HEK293 (cell line): Measurements from ENCODE around the gene GMDS.

Source experiments
- IKZF3 ChIP-seq: fragments of 450-650 bp; IDR thresholded peaks from 2 replicates; pipeline ENCODE4 v1.5.0; 2018; ENCODE audit warnings: missing biosample characterization, mild to moderate bottlenecking, missing genetic modification characterization, moderate library complexity
- KLF8 ChIP-seq: fragments of 450-650 bp; formaldehyde crosslinking; IDR thresholded peaks from 2 replicates; pipeline ENCODE4 v1.5.1; 2016; ENCODE audit warnings: missing biosample characterization, missing genetic modification characterization
- KLF9 ChIP-seq: fragments of 450-650 bp; formaldehyde crosslinking; IDR thresholded peaks from 2 replicates; pipeline ENCODE4 v1.5.1; 2016; ENCODE audit warnings: missing biosample characterization, missing genetic modification characterization, low read depth
- SALL2 ChIP-seq: fragments of 450-650 bp; formaldehyde crosslinking; IDR thresholded peaks from 2 replicates; pipeline ENCODE4 v1.5.0; 2017; ENCODE audit warnings: missing biosample characterization, mild to moderate bottlenecking, missing genetic modification characterization, borderline replicate concordance
- SCRT2 ChIP-seq: fragments of 450-650 bp; formaldehyde crosslinking; IDR thresholded peaks from 2 replicates; pipeline ENCODE4 v1.5.1; 2016; ENCODE audit warnings: missing biosample characterization, missing genetic modification characterization
- ZBTB21 ChIP-seq: fragments of 450-650 bp; formaldehyde crosslinking; IDR thresholded peaks from 2 replicates; pipeline ENCODE4 v1.5.1; 2017; ENCODE audit warnings: missing biosample characterization, missing genetic modification characterization
- ZNF114 ChIP-seq: fragments of 450-650 bp; formaldehyde crosslinking; IDR thresholded peaks from 2 replicates; pipeline ENCODE4 v1.5.0; 2017; ENCODE audit warnings: missing biosample characterization, missing genetic modification characterization
- ZNF16 ChIP-seq: fragments of 450-650 bp; formaldehyde crosslinking; IDR thresholded peaks from 2 replicates; pipeline ENCODE4 v1.5.1; 2016; ENCODE audit warnings: low read depth, missing biosample characterization, missing genetic modification characterization
- ZNF24 ChIP-seq: fragments of 450-650 bp; formaldehyde crosslinking; IDR thresholded peaks from 2 replicates; pipeline ENCODE4 v1.5.1; 2016; ENCODE audit warnings: missing biosample characterization, missing genetic modification characterization
- ZNF324 ChIP-seq: fragments of 450-650 bp; formaldehyde crosslinking; IDR thresholded peaks from 2 replicates; pipeline ENCODE4 v1.5.1; 2016; ENCODE audit warnings: missing biosample characterization, missing genetic modification characterization
- ZNF341 ChIP-seq: fragments of 450-650 bp; formaldehyde crosslinking; IDR thresholded peaks from 2 replicates; pipeline ENCODE4; 2016; ENCODE audit warnings: low read depth, missing biosample characterization, missing genetic modification characterization
- ZNF394 ChIP-seq: fragments of 450-650 bp; formaldehyde crosslinking; IDR thresholded peaks from 2 replicates; pipeline ENCODE4 v1.5.1; 2016; ENCODE audit warnings: missing biosample characterization, missing genetic modification characterization, mild to moderate bottlenecking, moderate library complexity, borderline replicate concordance
- ZNF433 ChIP-seq: fragments of 450-650 bp; formaldehyde crosslinking; IDR thresholded peaks from 2 replicates; pipeline ENCODE4 v1.5.1; 2016; ENCODE audit warnings: missing biosample characterization, missing genetic modification characterization, low read depth
- ZNF544 ChIP-seq: fragments of 450-650 bp; formaldehyde crosslinking; IDR thresholded peaks from 2 replicates; pipeline ENCODE4 v1.5.0; 2017; ENCODE audit warnings: missing biosample characterization, missing genetic modification characterization
- ZNF561 ChIP-seq: fragments of 450-650 bp; IDR thresholded peaks from 2 replicates; pipeline ENCODE4 v1.5.1; 2018; ENCODE audit warnings: missing biosample characterization, missing genetic modification characterization, borderline replicate concordance
- ZNF600 ChIP-seq: fragments of 450-650 bp; formaldehyde crosslinking; IDR thresholded peaks from 2 replicates; pipeline ENCODE4 v1.5.1; 2016; ENCODE audit warnings: missing biosample characterization, missing genetic modification characterization
- ZNF610 ChIP-seq: fragments of 450-650 bp; formaldehyde crosslinking; IDR thresholded peaks from 2 replicates; pipeline ENCODE4 v1.5.1; 2016; ENCODE audit warnings: missing biosample characterization, missing genetic modification characterization, borderline replicate concordance
- ZNF76 ChIP-seq: fragments of 450-650 bp; formaldehyde crosslinking; IDR thresholded peaks from 2 replicates; pipeline ENCODE4; 2016; ENCODE audit warnings: low read depth, missing biosample characterization, missing genetic modification characterization, borderline replicate concordance
- ZSCAN30 ChIP-seq: fragments of 450-650 bp; IDR thresholded peaks from 2 replicates; pipeline ENCODE4 v1.5.1; 2018; ENCODE audit warnings: missing biosample characterization, mild to moderate bottlenecking, missing genetic modification characterization, moderate library complexity
- TF ChIP-seq, protein P1 (sequence below): fragments of 450-650 bp; formaldehyde crosslinking; IDR thresholded peaks from 2 replicates; pipeline ENCODE4 v1.5.1; 2016; ENCODE audit warnings: missing biosample characterization, missing genetic modification characterization
- TF ChIP-seq, protein P2 (sequence below): fragments of 450-650 bp; formaldehyde crosslinking; IDR thresholded peaks from 2 replicates; pipeline ENCODE4 v1.5.1; 2016; ENCODE audit warnings: missing biosample characterization, missing genetic modification characterization
- TF ChIP-seq, protein P3 (sequence below): fragments of 450-650 bp; formaldehyde crosslinking; IDR thresholded peaks from 2 replicates; pipeline ENCODE4 v1.5.1; 2016; ENCODE audit warnings: missing biosample characterization, missing genetic modification characterization
- TF ChIP-seq, protein P4 (sequence below): fragments of 450-650 bp; formaldehyde crosslinking; IDR thresholded peaks from 2 replicates; pipeline ENCODE4 v1.5.1; 2016; ENCODE audit warnings: missing biosample characterization, missing genetic modification characterization
- TF ChIP-seq, protein P5 (sequence below): fragments of 450-650 bp; formaldehyde crosslinking; IDR thresholded peaks from 2 replicates; pipeline ENCODE4 v1.5.1; 2016; ENCODE audit warnings: missing biosample characterization, missing genetic modification characterization
- TF ChIP-seq, protein P6 (sequence below): fragments of 450-650 bp; formaldehyde crosslinking; IDR thresholded peaks from 2 replicates; pipeline ENCODE4 v1.5.1; 2016; ENCODE audit warnings: missing biosample characterization, missing genetic modification characterization, borderline replicate concordance
- TF ChIP-seq, protein P7 (sequence below): fragments of 450-650 bp; formaldehyde crosslinking; IDR thresholded peaks from 2 replicates; pipeline ENCODE4 v1.5.1; 2016; ENCODE audit warnings: missing biosample characterization, missing genetic modification characterization

Gene GMDS

DNA sequence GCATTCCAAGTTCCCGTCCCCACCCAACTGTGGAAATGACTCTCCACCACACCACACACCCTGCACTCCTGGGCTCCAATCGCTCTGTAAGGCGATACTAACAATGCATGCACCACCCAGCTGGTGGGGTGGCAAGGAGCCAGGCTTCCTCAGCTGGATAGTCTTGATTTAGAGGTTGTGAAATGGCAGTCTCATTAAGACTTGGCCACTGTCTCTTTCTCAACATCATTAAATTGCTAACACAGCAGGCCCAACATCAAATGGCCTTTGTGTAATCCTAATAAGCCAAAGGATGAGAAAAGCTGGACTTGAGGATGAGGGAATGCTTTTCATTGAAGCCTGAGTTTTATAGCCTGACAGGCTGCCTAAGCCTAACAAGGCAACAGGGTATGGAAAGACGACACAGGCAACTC is 223.7 kb downstream of the GMDS start (continued):
- TF ChIP-seq, protein P1, sequence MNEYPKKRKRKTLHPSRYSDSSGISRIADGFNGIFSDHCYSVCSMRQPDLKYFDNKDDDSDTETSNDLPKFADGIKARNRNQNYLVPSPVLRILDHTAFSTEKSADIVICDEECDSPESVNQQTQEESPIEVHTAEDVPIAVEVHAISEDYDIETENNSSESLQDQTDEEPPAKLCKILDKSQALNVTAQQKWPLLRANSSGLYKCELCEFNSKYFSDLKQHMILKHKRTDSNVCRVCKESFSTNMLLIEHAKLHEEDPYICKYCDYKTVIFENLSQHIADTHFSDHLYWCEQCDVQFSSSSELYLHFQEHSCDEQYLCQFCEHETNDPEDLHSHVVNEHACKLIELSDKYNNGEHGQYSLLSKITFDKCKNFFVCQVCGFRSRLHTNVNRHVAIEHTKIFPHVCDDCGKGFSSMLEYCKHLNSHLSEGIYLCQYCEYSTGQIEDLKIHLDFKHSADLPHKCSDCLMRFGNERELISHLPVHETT (tag by site-specific recombination): peak; percentile 95
- TF ChIP-seq, protein P2, sequence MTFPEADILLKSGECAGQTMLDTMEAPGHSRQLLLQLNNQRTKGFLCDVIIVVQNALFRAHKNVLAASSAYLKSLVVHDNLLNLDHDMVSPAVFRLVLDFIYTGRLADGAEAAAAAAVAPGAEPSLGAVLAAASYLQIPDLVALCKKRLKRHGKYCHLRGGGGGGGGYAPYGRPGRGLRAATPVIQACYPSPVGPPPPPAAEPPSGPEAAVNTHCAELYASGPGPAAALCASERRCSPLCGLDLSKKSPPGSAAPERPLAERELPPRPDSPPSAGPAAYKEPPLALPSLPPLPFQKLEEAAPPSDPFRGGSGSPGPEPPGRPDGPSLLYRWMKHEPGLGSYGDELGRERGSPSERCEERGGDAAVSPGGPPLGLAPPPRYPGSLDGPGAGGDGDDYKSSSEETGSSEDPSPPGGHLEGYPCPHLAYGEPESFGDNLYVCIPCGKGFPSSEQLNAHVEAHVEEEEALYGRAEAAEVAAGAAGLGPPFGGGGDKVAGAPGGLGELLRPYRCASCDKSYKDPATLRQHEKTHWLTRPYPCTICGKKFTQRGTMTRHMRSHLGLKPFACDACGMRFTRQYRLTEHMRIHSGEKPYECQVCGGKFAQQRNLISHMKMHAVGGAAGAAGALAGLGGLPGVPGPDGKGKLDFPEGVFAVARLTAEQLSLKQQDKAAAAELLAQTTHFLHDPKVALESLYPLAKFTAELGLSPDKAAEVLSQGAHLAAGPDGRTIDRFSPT (tag by site-specific recombination): no peak
- TF ChIP-seq ZNF341 (tag by site-specific recombination): peak; percentile 79
- TF ChIP-seq ZNF433: 0 out of 2 replicates have a peak, but pooled peaks have one; percentile 24
- TF ChIP-seq ZSCAN30 (tag by site-specific recombination): peak; percentile 92
- TF ChIP-seq, protein P3, sequence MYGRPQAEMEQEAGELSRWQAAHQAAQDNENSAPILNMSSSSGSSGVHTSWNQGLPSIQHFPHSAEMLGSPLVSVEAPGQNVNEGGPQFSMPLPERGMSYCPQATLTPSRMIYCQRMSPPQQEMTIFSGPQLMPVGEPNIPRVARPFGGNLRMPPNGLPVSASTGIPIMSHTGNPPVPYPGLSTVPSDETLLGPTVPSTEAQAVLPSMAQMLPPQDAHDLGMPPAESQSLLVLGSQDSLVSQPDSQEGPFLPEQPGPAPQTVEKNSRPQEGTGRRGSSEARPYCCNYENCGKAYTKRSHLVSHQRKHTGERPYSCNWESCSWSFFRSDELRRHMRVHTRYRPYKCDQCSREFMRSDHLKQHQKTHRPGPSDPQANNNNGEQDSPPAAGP (tag by site-specific recombination): 0 out of 2 replicates have a peak, but pooled peaks have one; percentile 63
- TF ChIP-seq ZBTB21 (tag by site-specific recombination): peak; percentile 83
- peak; percentile 41; the same call in 1 of the 2 replicates for TF ChIP-seq ZNF76 (tag by site-specific recombination)
- no peak for TF ChIP-seq ZNF16
- TF ChIP-seq ZNF610 (tag by site-specific recombination): peak; percentile 44
- peak; percentile 83 for TF ChIP-seq IKZF3 (tag by site-specific recombination)
- TF ChIP-seq, protein P4, sequence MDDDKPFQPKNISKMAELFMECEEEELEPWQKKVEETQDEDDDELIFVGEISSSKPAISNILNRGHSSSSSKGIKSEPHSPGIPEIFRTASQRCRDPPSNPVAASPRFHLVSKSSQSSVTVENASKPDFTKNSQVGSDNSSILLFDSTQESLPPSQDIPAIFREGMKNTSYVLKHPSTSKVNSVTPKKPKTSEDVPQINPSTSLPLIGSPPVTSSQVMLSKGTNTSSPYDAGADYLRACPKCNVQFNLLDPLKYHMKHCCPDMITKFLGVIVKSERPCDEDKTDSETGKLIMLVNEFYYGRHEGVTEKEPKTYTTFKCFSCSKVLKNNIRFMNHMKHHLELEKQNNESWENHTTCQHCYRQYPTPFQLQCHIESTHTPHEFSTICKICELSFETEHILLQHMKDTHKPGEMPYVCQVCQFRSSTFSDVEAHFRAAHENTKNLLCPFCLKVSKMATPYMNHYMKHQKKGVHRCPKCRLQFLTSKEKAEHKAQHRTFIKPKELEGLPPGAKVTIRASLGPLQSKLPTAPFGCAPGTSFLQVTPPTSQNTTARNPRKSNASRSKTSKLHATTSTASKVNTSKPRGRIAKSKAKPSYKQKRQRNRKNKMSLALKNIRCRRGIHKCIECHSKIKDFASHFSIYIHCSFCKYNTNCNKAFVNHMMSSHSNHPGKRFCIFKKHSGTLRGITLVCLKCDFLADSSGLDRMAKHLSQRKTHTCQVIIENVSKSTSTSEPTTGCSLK (tag by site-specific recombination): no peak
- peak; percentile 81; the same call in 1 of the 2 replicates for TF ChIP-seq ZNF394
- peak; percentile 96 for TF ChIP-seq ZNF24 (tag by site-specific recombination)
- TF ChIP-seq ZNF561 (tag by site-specific recombination): peak; percentile 91; the same call in 1 of the 2 replicates
- TF ChIP-seq, protein P5, sequence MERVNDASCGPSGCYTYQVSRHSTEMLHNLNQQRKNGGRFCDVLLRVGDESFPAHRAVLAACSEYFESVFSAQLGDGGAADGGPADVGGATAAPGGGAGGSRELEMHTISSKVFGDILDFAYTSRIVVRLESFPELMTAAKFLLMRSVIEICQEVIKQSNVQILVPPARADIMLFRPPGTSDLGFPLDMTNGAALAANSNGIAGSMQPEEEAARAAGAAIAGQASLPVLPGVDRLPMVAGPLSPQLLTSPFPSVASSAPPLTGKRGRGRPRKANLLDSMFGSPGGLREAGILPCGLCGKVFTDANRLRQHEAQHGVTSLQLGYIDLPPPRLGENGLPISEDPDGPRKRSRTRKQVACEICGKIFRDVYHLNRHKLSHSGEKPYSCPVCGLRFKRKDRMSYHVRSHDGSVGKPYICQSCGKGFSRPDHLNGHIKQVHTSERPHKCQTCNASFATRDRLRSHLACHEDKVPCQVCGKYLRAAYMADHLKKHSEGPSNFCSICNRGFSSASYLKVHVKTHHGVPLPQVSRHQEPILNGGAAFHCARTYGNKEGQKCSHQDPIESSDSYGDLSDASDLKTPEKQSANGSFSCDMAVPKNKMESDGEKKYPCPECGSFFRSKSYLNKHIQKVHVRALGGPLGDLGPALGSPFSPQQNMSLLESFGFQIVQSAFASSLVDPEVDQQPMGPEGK: peak; percentile 75
- 0 out of 2 replicates have a peak, but pooled peaks have one; percentile 67 for TF ChIP-seq KLF8
- peak; percentile 89 for TF ChIP-seq ZNF324 (tag by site-specific recombination)
- TF ChIP-seq SCRT2 (tag by site-specific recombination): peak; percentile 91
- no peak for TF ChIP-seq SALL2 (tag by site-specific recombination)
- TF ChIP-seq, protein P6, sequence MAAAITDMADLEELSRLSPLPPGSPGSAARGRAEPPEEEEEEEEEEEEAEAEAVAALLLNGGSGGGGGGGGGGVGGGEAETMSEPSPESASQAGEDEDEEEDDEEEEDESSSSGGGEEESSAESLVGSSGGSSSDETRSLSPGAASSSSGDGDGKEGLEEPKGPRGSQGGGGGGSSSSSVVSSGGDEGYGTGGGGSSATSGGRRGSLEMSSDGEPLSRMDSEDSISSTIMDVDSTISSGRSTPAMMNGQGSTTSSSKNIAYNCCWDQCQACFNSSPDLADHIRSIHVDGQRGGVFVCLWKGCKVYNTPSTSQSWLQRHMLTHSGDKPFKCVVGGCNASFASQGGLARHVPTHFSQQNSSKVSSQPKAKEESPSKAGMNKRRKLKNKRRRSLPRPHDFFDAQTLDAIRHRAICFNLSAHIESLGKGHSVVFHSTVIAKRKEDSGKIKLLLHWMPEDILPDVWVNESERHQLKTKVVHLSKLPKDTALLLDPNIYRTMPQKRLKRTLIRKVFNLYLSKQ (tag by site-specific recombination): no peak
- TF ChIP-seq ZNF114 (tag by site-specific recombination): no peak
- peak; percentile 86 for TF ChIP-seq ZNF600 (tag by site-specific recombination)
- TF ChIP-seq, protein P7, sequence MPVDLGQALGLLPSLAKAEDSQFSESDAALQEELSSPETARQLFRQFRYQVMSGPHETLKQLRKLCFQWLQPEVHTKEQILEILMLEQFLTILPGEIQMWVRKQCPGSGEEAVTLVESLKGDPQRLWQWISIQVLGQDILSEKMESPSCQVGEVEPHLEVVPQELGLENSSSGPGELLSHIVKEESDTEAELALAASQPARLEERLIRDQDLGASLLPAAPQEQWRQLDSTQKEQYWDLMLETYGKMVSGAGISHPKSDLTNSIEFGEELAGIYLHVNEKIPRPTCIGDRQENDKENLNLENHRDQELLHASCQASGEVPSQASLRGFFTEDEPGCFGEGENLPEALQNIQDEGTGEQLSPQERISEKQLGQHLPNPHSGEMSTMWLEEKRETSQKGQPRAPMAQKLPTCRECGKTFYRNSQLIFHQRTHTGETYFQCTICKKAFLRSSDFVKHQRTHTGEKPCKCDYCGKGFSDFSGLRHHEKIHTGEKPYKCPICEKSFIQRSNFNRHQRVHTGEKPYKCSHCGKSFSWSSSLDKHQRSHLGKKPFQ: peak; percentile 82
- no peak for TF ChIP-seq KLF9 (tag by site-specific recombination)
- TF ChIP-seq ZNF544 (tag by site-specific recombination): no peak
